22Rv1 (cell line): ENCODE data around the gene UBE2C.

Source experiments
- ZFX ChIP-seq: fragments of 450-650 bp; IDR thresholded peaks from 2 replicates; pipeline ENCODE4 v1.6.1; 2017; ENCODE audit warnings: antibody characterized with exemption, borderline replicate concordance
- TF ChIP-seq, protein P1 (sequence below): fragments of 450-650 bp; IDR thresholded peaks from 2 replicates; pipeline ENCODE4 v1.5.1; 2017; ENCODE audit warnings: mild to moderate bottlenecking

- TF ChIP-seq, protein P1, sequence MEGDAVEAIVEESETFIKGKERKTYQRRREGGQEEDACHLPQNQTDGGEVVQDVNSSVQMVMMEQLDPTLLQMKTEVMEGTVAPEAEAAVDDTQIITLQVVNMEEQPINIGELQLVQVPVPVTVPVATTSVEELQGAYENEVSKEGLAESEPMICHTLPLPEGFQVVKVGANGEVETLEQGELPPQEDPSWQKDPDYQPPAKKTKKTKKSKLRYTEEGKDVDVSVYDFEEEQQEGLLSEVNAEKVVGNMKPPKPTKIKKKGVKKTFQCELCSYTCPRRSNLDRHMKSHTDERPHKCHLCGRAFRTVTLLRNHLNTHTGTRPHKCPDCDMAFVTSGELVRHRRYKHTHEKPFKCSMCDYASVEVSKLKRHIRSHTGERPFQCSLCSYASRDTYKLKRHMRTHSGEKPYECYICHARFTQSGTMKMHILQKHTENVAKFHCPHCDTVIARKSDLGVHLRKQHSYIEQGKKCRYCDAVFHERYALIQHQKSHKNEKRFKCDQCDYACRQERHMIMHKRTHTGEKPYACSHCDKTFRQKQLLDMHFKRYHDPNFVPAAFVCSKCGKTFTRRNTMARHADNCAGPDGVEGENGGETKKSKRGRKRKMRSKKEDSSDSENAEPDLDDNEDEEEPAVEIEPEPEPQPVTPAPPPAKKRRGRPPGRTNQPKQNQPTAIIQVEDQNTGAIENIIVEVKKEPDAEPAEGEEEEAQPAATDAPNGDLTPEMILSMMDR, result no peak
- no peak for TF ChIP-seq ZFX
Measured at GRCh38 chr20:45834797-45835161, 22.3 kb downstream of the UBE2C start.
